Mesenchymal stem cell (in vitro differentiated cells and primary cell): ENCODE measurements around the gene AFF1.

Experiments
- DNase-seq: peaks from one replicate; pipeline ENCODE4 v3.0.0-alpha.2; 2013
- H2AFZ ChIP-seq: one replicate; pipeline ENCODE4 v1.6.1; 2013; ENCODE audit warnings: low read depth, mild to moderate bottlenecking, control low read depth, inconsistent platforms, low read length, moderate library complexity
- H2AK5ac ChIP-seq: 2 replicates; pipeline ENCODE4 v1.6.1; 2013; ENCODE audit warnings: low read length, moderate library complexity, mild to moderate bottlenecking, inconsistent platforms; ENCODE audit not compliant: severe bottlenecking
- H2BK120ac ChIP-seq: one replicate; pipeline ENCODE4 v1.6.1; 2013; ENCODE audit warnings: low read depth, mild to moderate bottlenecking, inconsistent platforms, low read length, moderate library complexity
- H2BK12ac ChIP-seq, 2 experiments: one replicate each; pipeline ENCODE4 v1.6.1; 2013; ENCODE audit warnings: inconsistent platforms in 2 of 2, low read length in 2 of 2, mild to moderate bottlenecking in 2 of 2, moderate library complexity in 2 of 2, control low read depth in 1 of 2
- H2BK15ac ChIP-seq: one replicate; pipeline ENCODE4 v1.6.1; 2013; ENCODE audit warnings: mild to moderate bottlenecking, low read depth, inconsistent platforms; ENCODE audit not compliant: poor library complexity, severe bottlenecking
- H2BK5ac ChIP-seq: 2 replicates; pipeline ENCODE4 v1.6.1; 2013; ENCODE audit warnings: low read depth, mild to moderate bottlenecking, low read length, control low read depth, inconsistent platforms; ENCODE audit not compliant: poor library complexity, severe bottlenecking
- H3K14ac ChIP-seq, 2 experiments: one replicate each; pipeline ENCODE4 v1.6.1; 2013; ENCODE audit warnings: inconsistent platforms in 2 of 2, low read length in 2 of 2, control low read depth in 1 of 2, mild to moderate bottlenecking in 1 of 2, moderate library complexity in 1 of 2
- H3K18ac ChIP-seq, 2 experiments: one replicate each; pipeline ENCODE4 v1.6.1; 2013; ENCODE audit warnings: inconsistent platforms in 2 of 2, low read length in 2 of 2, control low read depth in 1 of 2, low read depth in 1 of 2, mild to moderate bottlenecking in 1 of 2
- H3K23ac ChIP-seq, 2 experiments: one replicate each; pipeline ENCODE4 v1.6.1; 2013; ENCODE audit warnings: inconsistent platforms in 2 of 2, low read length in 2 of 2, mild to moderate bottlenecking in 2 of 2, moderate library complexity in 2 of 2, control low read depth in 1 of 2
- H3K27ac ChIP-seq: 2 replicates; pipeline ENCODE4 v1.5.1; 2013; ENCODE audit warnings: mild to moderate bottlenecking, moderate library complexity, low read length, control low read depth, inconsistent platforms; ENCODE audit not compliant: poor library complexity, severe bottlenecking
- H3K27me3 ChIP-seq, 2 experiments: 2 replicates each; pipeline versions ENCODE4 v1.6.1 to v1.7.0; 2013; ENCODE audit warnings: low read length in 2 of 2, mild to moderate bottlenecking in 2 of 2, moderate library complexity in 2 of 2, control low read depth in 1 of 2, inconsistent platforms in 1 of 2; ENCODE audit not compliant: control insufficient read depth in 1 of 2, insufficient read depth in 1 of 2
- H3K36me3 ChIP-seq, 2 experiments: 2 replicates each; pipeline versions ENCODE4 v1.6.1 to v1.7.0; 2013; ENCODE audit warnings: low read length in 2 of 2, control low read depth in 1 of 2, inconsistent platforms in 1 of 2, low read depth in 1 of 2, mild to moderate bottlenecking in 1 of 2; ENCODE audit not compliant: insufficient read depth in 2 of 2, control insufficient read depth in 1 of 2
- H3K4ac ChIP-seq, 2 experiments: one replicate each; pipeline ENCODE4 v1.6.1; 2013; ENCODE audit warnings: inconsistent platforms in 2 of 2, low read length in 2 of 2, mild to moderate bottlenecking in 2 of 2, moderate library complexity in 2 of 2, control low read depth in 1 of 2, low read depth in 1 of 2
- H3K4me1 ChIP-seq: 2 replicates; pipeline ENCODE4 v1.6.1; 2013; ENCODE audit warnings: low read depth, low read length, control low read depth; ENCODE audit not compliant: control insufficient read depth, insufficient read depth
- H3K4me2 ChIP-seq: 2 replicates; pipeline ENCODE4 v1.6.1; 2013; ENCODE audit warnings: low read length, mild to moderate bottlenecking, inconsistent platforms; ENCODE audit not compliant: poor library complexity, severe bottlenecking
- H3K4me3 ChIP-seq, 2 experiments: 2 replicates each; pipeline versions ENCODE4 v1.5.1 to v1.7.0; 2013; ENCODE audit warnings: low read length in 2 of 2, mild to moderate bottlenecking in 2 of 2, control low read depth in 1 of 2, low read depth in 1 of 2; ENCODE audit not compliant: insufficient read depth in 1 of 2
- H3K79me1 ChIP-seq: replicated peaks from 2 replicates; pipeline ENCODE4 v1.6.1; 2013; ENCODE audit warnings: mild to moderate bottlenecking, control low read depth, low read length, inconsistent platforms; ENCODE audit not compliant: poor library complexity, severe bottlenecking
- H3K9ac ChIP-seq: 2 replicates; pipeline ENCODE4 v1.7.0; 2013; ENCODE audit warnings: mild to moderate bottlenecking, low read length, moderate library complexity
- H3K9me3 ChIP-seq: 2 replicates; pipeline ENCODE4 v1.7.0; 2013; ENCODE audit warnings: mild to moderate bottlenecking, low read length; ENCODE audit not compliant: control insufficient read depth
- H4K8ac ChIP-seq: one replicate; pipeline ENCODE4 v1.6.1; 2013; ENCODE audit warnings: inconsistent platforms, mild to moderate bottlenecking, low read length, moderate library complexity
- H4K91ac ChIP-seq: one replicate; pipeline ENCODE4 v1.6.1; 2013; ENCODE audit warnings: mild to moderate bottlenecking, low read length, inconsistent platforms
- WGBS: methylation state at CpG from one replicate; pipeline ENCODE4 v1.1.7; 2013; ENCODE audit warnings: mixed read lengths; 5-methylcytosine and 5-hydroxymethylcytosine counted together

AFF1 gene

GRCh38 chr4:86974551-86974994 is 39.8 kb downstream of the AFF1 start:
- no peaks in the 10 kb centered on the region for H3K27me3 ChIP-seq
- H2BK15ac ChIP-seq = no peak overlapping the region
- peaks cover 9% of the 10 kb centered on the region for H3K4me1 ChIP-seq
- no peak overlapping the region for H3K23ac ChIP-seq
- H3K27ac ChIP-seq = no peak overlapping the region
- H3K9me3 ChIP-seq = no peaks in the 10 kb centered on the region
- no peak overlapping the region for H2BK5ac ChIP-seq
- no peak overlapping the region for H3K9ac ChIP-seq
- no peaks in the 10 kb centered on the region for H3K36me3 ChIP-seq
- H3K4me2 ChIP-seq = no peak overlapping the region
- no peak for DNase-seq
- H4K8ac ChIP-seq = no peak overlapping the region
- H2AFZ ChIP-seq = no peak overlapping the region
- no peak overlapping the region for H3K18ac ChIP-seq
- WGBS = 75% methylated on average over 8 of the region's 8 CpGs
- H4K91ac ChIP-seq = no peak overlapping the region
- peaks cover 10% of the 10 kb centered on the region for H3K79me1 ChIP-seq
- no peak overlapping the region for H2AK5ac ChIP-seq
- H2BK120ac ChIP-seq = no peak overlapping the region
- no peak overlapping the region for H3K4ac ChIP-seq
- H3K4me3 ChIP-seq = no peak overlapping the region
- H2BK12ac ChIP-seq = no peak overlapping the region
- H3K14ac ChIP-seq = no peak overlapping the region

- Histone ChIP-seq H3K9me3 (no peaks in the 10 kb centered on the region), H4K8ac (no peak overlapping the region), H4K91ac (no peak overlapping the region), H3K4me3 (no peak overlapping the region), H2BK12ac (no peak overlapping the region), H3K14ac (no peak overlapping the region), H3K4ac (no peak overlapping the region), H2BK5ac (no peak overlapping the region), H2BK15ac (no peak overlapping the region), H3K27me3 (no peaks in the 10 kb centered on the region), H3K4me1 (peaks cover 5% of the 10 kb centered on the region), H3K27ac (no peak overlapping the region), H3K79me1 (peaks cover 10% of the 10 kb centered on the region), H3K23ac (no peak overlapping the region), H2AK5ac (no peak overlapping the region), H3K4me2 (no peak overlapping the region), H2BK120ac (no peak overlapping the region), H2AFZ (no peak overlapping the region), H3K9ac (no peak overlapping the region), H3K18ac (no peak overlapping the region), H3K36me3 (no peaks in the 10 kb centered on the region)
- DNase-seq = no peak
- WGBS = 98% methylated on average over 2 of the region's 2 CpGs
These were observed 41.1 kb downstream of the AFF1 start for GRCh38 chr4:86975927-86976326.

- H3K27me3 ChIP-seq = no peaks in the 10 kb centered on the region
- no peak overlapping the region for H3K23ac ChIP-seq
- no peak overlapping the region for H3K18ac ChIP-seq
- H2AFZ ChIP-seq = no peak overlapping the region
- H2BK12ac ChIP-seq = no peak overlapping the region
- no peak overlapping the region for H2AK5ac ChIP-seq
- no peak overlapping the region for H2BK15ac ChIP-seq
- H2BK5ac ChIP-seq = no peak overlapping the region
- H3K4me1 ChIP-seq = peaks cover 5% of the 10 kb centered on the region
- no peak overlapping the region for H3K4ac ChIP-seq
- H3K14ac ChIP-seq = no peak overlapping the region
- H3K9me3 ChIP-seq = no peaks in the 10 kb centered on the region
- H3K79me1 ChIP-seq = peaks cover 8% of the 10 kb centered on the region
- no peak for DNase-seq
- no peak overlapping the region for H3K4me3 ChIP-seq
- 100% methylated on average over 1 of the region's 4 CpGs for WGBS
- no peak overlapping the region for H2BK120ac ChIP-seq
- H3K4me2 ChIP-seq = no peak overlapping the region
- no peak overlapping the region for H3K27ac ChIP-seq
- H4K8ac ChIP-seq = no peak overlapping the region
- no peaks in the 10 kb centered on the region for H3K36me3 ChIP-seq
- H4K91ac ChIP-seq = no peak overlapping the region
- no peak overlapping the region for H3K9ac ChIP-seq
These were observed 42.1 kb downstream of the AFF1 start for GRCh38 chr4:86976801-86977485.

GRCh38 chr4:86977621-86978184 is 42.9 kb downstream of the AFF1 start:
- Histone ChIP-seq H3K27ac (peak overlapping the region; percentile 6), H3K79me1 (peaks cover 11% of the 10 kb centered on the region), H3K9me3 (no peaks in the 10 kb centered on the region), H3K4me2 (no peak overlapping the region), H3K36me3 (no peaks in the 10 kb centered on the region), H3K4me3 (no peak overlapping the region), H3K14ac (no peak overlapping the region), H2BK12ac (no peak overlapping the region), H2AFZ (no peak overlapping the region), H4K8ac (peak overlapping the region; percentile 64), H2AK5ac (no peak overlapping the region), H2BK120ac (no peak overlapping the region), H3K18ac (peak overlapping the region in 1 of 2 experiments; percentile 41), H3K4ac (no peak overlapping the region), H3K27me3 (no peaks in the 10 kb centered on the region), H3K4me1 (peaks cover 5% of the 10 kb centered on the region), H2BK5ac (no peak overlapping the region), H2BK15ac (no peak overlapping the region), H4K91ac (no peak overlapping the region), H3K23ac (no peak overlapping the region), H3K9ac (no peak overlapping the region)
- peak; percentile 79 for DNase-seq
- WGBS = 46% methylated on average over 5 of the region's 5 CpGs
